LoVo (cell line): Measurements from ENCODE around the gene RGPD4.

ENCODE experiments used
- DNase-seq: peaks from one replicate; pipeline ENCODE4 v3.0.0-alpha.2; 2016; ENCODE audit warnings: low spot score

The RGPD4 gene

DNA sequence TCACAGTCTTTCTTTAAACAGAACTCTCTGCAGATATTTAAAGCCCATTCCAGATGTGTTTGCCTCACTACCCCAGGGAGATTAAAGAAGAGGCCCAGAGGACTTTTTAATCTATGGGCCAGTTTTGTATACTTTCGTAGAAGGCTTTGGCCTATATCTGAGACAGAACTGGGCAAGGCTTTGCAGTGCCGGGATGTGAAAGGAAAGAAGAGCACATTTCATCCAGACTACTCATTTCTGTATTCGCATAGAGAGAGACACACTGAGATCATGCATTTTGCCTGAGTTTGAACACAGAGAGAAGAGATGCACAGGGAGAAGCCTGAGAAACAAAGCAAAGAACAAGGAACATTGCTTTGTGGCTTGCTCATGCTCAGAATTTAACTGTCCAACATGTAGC lies 104.7 kb downstream of the RGPD4 start:
- DNase-seq: no peak

DNA sequence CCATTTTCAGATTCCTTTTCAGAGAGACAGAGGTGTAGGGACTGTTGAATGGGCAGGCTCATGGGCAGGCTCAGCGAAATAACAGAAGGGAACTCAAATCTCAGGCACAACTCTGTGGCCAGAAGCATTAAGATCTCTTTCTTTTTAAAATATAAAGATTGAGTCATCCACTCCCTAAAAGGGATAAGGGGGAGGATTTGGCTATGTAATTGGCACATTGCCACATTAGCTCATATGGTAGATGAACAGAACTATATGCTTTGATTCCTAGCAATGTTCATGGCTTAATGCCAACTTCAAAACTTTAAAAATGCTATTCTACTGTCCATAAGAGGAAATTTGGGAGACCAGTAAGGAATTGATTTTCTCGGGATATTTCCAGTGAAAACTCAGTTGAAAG lies 105.8 kb downstream of the RGPD4 start:
- DNase-seq: no peak

DNA sequence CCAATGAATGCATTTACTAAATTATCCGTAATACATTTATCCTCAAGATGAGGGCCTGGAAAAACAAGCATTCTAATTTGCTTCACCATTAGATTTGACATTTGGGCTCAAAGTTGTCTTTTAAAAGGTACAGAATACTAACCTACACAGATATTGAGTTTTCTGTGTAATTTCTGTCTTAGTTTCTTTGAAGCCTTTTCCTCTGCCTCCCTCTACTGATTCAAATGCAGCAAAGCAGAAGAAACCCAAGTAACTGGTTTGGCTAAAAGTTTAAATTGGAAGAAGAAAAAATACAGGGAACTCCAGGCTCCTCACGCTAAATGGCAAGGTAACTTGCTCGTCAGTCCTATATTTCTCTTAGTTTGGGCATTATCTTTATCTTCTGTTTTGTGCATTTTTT lies 106.3 kb downstream of the RGPD4 start:
- DNase-seq: no peak

DNA sequence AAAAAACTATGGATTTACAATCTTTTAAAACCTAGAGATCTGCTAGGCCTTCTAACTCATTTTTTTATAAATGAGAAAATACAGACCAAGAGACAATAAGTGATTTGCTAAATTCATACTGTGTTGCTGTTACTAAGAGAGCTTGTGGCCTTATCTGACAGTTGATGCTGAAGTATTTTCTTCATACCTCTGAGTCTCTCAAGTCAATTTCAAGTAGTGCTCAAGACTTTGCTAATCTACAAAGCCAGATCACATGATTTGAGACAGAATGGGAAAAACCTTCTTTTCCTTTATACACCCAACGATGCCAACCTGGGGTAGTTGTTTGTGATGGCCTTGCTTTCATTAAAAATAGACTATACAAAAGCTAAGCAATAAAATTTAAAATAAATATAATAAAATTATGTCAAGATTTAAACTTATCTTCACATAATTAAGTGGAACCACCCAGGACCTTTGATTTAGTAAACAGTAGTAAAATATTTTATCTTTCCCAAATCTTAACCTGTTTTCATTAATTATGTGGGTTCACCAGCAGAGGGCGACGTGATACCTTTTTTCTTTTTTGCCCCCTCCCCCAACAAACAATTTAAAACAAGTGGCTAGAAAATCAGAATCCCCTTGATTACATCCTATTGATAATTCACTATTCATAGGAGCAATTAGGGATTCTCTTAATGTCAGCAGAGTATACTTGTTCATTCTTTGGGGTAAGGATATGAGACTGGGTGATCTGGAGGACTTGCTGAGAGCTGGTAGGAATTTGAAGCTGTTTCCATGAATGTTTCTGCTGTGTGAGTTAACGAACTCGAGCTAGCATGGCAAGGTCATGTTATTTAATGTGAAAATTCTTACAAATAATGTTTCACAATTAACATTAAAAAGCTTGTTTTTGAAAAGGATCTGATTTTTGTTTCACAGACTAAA lies 110.0 kb downstream of the RGPD4 start:
- DNase-seq: no peak
